CD4-positive, alpha-beta T cell treated with Interleukin-1 beta for 1 hour (primary cell): ENCODE measurements around the gene CDH24.

Source experiments
- DNase-seq, 2 donors: peaks; one replicate each; pipeline ENCODE4 v3.0.0-alpha.2; 2020 to 2022

CDH24 gene

GRCh38 chr14:23060536-23061260 lies 3.4 kb upstream of the CDH24 start:
- DNase-seq: no peak

DNA sequence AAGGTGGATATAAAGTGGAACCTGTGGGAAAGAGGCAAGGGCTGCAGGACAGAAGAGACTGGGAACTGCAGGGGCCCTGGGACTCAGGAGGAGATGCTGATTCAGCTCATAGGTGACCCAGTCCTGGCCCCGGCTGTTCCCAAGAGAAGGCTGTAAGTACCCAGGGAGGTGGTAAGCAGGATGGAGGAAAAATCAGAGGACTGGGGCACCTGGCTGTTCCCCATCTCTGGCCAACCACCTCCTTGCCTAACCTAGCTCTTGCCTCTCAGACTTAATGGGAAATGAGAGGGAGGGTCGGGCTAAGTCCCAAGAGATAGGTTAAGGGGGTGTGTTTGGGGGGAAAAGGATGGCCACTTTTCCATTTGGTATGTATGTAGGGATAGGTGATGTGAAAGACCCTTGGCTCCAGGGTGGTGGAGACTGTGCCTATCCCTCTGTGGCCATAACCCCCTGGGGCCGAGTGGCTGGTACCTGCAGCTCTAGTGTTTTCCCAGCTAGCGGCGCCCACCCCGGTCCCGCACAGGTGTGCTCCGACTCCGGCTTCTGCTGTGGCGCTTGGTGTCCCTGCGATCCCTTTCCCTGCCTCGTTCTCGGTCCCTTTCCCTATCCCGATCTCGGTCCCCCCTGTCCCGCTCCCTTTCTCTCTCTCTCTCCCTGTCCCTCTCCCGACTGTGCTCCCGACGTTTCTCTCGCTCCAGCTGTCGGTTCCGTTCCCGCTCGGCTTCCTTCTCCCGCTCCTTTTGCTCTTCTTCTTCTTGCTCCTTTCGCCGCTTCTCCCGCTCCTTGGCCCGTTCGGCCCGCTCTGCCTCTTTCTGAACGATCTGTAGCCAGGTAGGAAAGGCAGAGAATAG lies 1.6 kb upstream of the CDH24 start:
- DNase-seq: no peak

DNA sequence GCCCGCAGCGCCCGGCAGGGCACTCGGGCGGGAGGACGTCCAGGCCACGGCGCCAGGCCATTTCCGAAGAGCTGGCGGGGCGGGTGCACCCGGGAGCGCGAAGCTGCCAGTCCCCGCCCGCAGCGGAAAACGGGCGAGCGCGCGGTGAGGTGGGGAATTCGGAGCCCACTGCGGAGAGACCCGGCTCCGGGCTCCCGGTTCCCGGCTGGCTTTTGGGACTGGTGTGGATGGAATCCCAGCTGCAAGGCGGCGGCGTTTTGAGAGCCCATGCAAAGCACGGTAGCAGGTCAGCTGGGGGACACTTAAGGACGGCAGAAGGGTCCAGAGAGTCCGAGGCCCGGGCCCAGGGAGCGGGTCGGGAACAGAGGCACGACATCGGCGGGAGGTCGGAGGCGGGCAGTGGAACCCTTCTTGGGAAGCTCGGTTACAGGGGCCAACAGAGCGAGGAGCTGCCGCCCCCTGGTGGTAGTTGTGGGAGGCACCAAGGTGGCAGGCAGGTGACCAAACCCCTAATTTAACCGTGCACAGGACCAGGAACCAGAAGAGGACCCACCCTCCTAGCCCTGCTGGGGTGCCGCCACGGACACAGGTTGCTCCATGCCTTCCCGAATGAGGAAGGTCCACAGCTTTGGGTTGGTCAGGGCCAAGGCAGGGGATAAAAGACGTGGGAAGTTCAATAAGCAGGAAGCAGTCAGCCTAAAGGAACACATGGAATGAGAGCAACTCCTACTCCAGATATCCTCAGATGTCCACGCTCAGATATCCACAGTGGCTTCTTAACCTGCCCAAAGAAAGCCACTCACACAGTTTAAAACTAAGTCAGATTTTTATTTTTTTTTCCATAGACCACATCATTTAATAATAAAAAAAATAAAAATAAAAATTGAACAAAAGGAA lies 685 bp upstream of the CDH24 start:
- DNase-seq: peak; percentile 83 to 86

GRCh38 chr14:23056145-23056955 lies 970 bp downstream of the CDH24 start:
- DNase-seq: peak; percentile 74

DNA sequence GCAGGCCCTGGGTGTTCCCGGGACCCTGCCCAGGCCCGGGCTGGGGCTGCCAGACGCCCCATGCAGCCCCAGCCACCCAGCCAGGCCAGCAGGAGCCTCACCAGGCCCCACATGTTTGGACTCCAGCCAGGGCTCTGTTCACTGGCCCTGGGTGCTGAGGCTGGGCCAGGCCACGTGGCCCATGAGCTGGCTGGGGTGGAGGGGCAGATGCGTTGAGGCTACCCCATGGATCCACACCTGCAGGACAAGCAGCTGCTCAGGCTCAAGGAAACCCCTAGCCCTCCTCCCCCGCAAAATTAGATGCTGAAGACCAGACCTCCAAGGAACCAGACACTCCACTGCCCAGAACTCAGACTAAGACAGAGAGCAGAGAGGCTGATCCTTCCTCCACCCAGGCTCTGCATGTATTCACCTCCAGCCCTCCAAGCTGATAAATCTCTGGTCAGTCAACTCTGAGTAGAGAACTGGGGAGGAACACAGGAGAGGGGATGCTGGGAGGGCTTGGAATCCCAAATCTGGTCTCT lies 1.6 kb downstream of the CDH24 start:
- DNase-seq: no peak

GRCh38 chr14:23055147-23055550 lies 2.2 kb downstream of the CDH24 start:
- DNase-seq: no peak

DNA sequence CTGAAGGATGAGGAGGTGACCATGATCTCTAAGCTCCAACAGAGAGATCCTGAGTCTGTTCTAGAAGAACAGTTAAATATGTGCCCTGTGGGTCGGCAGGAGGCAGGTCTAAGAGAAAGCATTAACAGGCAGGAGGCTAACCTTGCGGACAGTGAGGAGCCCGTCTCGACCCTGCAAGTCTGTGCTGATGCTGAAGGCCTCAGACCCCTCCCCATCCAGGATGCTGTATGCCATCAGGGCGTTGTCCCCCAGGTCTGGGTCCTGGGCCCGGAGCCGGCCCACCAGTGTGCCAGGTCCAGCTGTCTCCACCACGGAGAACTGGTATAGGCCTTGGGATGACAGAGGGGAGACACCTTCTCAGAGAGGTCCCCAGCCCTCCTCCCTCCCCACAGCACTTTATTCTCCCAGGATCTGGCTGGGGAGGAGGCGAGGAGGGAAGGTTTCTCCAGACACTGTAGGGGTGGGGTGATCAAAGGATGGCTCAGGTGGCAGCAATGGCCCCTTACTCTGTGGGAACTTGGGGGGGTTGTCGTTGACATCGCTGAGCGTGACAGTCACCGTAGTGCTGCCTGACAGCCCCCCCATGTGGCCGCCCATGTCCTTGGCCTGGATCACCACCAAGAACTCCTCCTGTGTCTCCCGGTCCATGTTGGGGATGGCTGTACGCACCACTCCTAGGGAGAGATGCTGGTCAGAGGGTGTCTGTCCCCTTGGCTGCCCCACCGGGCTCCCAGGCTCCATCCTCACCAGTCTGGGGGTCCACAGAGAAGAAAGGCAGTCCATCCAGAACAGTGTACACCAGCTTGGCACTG lies 3.1 kb downstream of the CDH24 start:
- DNase-seq: no peak

DNA sequence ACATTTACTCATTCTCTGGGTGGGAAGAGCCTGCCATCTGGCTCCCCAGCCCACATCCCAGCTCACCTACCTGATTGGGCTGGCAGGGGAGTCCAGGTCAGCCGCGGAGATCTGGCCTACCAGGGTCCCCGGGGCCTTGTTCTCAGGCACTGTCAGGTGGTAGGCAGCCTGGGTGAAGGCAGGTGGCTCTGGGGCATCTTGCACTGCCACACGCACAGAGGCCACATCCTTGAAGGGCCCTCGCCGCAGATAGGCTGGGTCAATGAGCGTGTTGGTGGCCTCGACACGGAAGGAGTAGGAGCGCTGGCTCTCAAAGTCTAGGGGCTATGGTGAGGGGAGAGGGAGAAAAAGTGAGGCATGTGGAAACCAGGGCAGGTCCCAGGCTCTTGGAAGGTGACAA lies 3.9 kb downstream of the CDH24 start:
- DNase-seq: no peak

DNA sequence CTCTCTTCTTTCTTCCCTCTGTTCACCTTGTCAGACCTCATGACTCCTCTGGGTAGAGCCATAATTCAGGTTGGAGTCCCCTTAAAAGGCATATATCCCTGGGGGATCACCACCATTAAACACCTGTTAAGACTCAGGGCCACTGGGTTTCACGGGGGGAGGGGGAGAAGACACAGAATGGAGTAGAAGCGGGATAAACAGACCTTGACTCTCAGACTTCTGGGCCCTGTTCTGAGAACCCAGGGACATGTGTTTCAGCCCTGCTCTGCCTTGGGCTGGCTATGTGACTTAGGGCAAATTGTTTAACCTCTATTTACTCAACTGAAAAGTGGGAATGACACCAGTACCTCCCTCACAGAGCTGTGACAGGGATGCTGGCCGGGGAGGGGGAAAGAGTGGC lies 4.6 kb downstream of the CDH24 start:
- DNase-seq: no peak

GRCh38 chr14:23052182-23052623 lies 5.1 kb downstream of the CDH24 start:
- no peak for DNase-seq

DNA sequence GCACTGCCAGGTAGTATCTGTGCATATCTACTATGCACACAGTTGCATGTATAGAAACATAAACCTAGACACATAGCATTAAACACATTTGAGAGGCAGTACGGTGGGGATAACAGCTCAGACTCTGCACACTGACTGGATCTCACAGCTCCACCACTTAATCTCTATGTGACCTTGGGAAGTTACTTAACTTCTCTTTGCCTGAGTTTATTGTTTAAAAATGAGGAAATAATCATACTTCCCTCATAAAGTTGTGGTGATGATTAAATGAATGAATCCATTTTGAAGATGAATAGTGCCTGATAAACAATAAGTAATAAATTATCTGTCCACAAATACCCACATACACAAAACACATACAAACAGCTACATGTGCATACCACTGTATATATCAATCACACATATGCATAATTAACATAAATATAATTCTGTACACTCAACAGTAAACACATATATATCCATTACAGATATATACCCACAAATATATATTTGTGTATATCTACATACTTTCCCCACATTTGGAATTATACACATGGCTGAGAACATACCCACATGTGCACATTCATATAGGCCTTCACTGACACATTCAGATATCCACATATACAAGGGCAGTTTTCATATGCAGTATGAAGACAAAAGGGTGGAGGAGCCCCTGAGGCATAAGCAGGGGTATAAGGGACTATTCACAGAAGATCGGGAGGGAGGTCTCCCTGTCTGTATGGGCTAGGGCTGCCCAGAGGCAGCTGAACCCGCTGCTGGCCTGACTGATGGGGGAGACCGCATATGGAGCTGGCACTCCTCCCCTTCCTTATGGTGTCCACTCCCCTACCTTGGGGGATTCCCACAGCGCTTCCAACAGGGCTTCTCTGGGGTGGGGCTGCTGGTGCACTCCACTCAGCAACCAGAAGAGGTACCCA lies 5.9 kb downstream of the CDH24 start:
- no peak for DNase-seq

DNA sequence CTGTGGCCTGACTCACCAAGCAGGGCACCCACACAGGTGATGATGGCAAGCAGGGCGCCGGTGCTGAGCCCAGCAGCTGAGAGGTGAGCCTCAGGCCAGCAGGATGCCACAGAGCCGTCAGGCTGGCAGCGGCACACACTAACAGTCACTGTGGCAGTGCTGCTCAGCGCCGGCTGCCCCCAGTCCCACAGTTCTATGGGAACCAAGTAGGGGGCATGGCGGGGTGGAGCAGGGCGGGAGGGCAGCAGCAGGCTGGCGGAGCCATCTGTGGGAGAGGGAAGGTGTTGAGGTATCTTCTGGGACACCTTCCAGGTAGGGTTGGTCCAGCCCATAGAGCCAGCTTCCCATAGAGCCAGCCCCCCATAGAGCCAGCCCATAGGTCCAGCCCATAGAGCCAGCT lies 8.3 kb downstream of the CDH24 start:
- DNase-seq: no peak

DNA sequence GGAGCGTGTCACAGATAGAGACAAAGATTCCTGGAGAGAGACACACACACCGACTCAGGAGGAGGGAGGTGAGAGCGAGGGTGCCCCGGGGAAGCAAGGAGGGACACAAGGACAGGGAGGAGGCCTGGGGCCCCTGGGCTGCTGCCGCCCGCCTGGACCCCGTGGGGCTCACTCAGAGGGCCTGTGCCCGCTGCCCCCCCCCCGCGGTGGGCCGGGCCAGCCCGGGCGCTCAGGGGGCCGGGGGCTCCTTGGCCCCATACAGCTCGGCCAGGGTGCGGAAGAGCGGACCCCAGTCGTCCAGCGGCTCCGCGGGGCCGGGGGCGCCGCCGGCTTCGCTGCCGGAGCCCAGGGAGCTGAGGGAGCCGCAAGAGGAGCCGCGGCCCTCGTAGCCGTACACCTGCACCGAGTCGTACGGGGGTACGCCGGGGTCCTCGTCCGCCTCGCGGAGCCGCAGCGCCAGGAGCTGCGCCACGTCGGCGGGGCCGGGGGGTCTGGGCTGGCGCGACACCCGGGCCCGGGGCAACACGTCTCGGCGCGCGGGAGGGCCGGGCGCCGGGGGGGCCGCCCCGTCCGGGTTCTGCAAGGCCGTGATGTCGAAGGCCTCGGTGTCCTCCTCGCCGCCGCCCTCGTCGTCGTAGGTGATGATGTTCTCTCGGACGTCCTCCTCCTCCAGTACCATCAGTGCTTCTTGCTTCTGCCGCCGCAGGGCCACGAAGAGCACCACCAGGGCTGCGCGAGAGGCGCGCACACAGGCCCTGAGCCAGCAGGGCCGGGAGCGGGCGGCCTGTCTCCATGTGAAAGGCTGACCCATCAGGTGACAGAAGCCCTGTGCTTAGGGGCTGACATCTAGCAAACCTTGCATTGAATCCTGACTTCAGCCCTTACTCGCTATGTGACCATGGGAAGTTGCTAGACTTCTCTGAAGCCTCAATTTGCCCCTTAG lies 9.3 kb downstream of the CDH24 start:
- DNase-seq: no peak

- no peak for DNase-seq
These were observed 10.2 kb downstream of the CDH24 start for GRCh38 chr14:23047034-23047634.

DNA sequence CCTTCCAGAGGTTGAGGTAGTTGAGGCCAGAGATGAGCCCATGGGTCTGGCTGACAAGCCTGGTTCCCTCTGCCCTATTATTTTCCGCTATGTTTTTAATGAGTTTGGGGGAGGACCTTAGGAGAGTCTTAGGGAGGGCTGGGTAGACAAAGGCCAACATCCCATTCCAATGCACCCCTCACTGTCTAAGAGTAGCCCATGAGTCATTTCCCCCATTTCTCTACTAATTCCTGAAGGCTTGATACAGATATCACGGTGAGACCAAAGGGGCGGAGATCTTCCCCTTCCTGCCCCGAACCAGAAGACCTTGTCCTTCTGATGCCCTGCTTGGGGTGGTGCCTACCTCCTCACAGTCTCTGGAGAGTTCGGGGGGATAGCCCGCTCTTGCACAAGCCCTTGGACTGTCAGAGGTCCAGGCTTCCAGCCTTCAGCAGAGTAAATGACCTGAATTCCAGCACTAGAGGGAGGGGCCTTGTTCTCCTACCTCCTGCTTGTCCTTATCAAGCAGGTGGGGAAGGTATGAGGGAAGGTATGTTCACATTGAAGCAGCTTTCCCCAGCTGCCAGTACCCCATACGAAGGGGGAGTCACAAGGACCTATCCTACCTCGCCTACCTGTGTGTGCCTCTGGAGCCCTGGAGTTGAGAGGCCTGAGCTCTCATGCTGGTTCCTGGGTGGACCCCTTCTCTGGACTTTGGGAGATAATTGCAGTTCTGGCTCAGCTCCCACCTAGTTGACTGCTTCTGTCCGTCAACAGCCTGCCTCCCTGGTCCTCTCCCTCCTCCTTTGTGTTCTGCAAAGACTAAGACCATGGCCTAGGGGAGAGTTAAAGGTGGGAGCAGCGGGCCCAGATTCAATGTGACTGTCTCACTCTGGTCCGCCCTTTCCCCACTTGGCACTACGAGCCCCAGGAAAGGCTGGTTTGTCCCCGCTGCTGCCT lies 11.6 kb downstream of the CDH24 start:
- DNase-seq: no peak

DNA sequence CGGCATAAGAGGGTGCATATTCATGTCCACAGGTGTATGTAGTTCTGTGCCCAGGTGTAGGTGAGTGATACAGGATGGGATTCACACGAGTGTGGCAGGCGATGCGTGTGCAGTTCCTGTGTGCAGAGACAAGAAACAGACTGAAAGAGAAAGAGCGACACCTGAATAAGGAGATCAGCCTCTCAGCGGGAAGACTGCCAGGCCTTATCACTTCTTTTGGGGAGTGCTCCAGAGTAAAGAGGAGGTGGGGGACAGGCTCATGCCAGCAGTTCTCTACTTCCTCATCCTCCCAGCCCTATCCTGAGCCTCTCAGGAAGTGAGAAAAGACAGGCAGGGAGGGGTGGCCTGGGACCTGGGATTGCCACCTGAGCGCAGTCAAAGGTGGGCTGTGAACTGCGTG lies 12.5 kb downstream of the CDH24 start:
- DNase-seq: no peak

DNA sequence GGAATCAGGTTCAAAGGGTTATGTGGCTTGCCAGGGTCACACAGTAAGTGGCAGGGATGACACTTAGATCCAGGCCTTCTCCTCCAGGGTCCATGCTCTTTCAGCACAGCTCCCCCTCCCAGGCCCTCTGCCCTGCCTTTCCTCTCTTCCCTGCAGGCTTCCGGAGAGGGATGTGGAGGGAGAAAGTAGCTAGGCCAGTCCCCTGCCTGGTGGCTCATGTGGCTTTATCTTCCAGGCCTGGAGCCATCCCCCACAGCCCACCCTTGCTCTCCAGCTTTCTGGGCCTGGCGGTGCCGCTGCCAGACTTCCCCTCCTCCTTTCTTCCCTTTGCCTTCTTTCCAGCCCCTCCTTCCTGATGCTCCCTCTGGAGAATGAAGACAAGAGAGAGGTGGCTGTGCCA lies 13.6 kb downstream of the CDH24 start:
- DNase-seq: no peak
